Osteocyte (in vitro differentiated cells): Measurements from ENCODE around the gene GABRA5. TPM values are rescaled to one million over a fixed set of nuclear protein-coding genes. Genes with fewer than 3 reads are reported as not detected.

Source experiments
- DNase-seq: peaks from one replicate; pipeline ENCODE4 v3.0.0; 2021; ENCODE audit warnings: mixed read lengths; ENCODE audit not compliant: unreplicated experiment; ENCODE audit errors: extremely low spot score
- H3K27ac Mint-ChIP-seq: one replicate; pipeline ENCODE4 v1.8.0; 2021; ENCODE audit warnings: mild to moderate bottlenecking, mixed read lengths; ENCODE audit not compliant: unreplicated experiment
- H3K27me3 Mint-ChIP-seq: one replicate; pipeline ENCODE4 v1.8.0; 2021; ENCODE audit warnings: mixed read lengths; ENCODE audit not compliant: unreplicated experiment
- H3K36me3 Mint-ChIP-seq: one replicate; pipeline ENCODE4 v1.8.0; 2021; ENCODE audit warnings: mixed read lengths; ENCODE audit not compliant: unreplicated experiment
- H3K4me1 Mint-ChIP-seq: one replicate; pipeline ENCODE4 v1.8.0; 2021; ENCODE audit warnings: mixed read lengths; ENCODE audit not compliant: unreplicated experiment
- H3K4me3 Mint-ChIP-seq: one replicate; pipeline ENCODE4 v1.8.0; 2021; ENCODE audit warnings: mild to moderate bottlenecking, moderate library complexity, mixed read lengths; ENCODE audit not compliant: unreplicated experiment
- H3K9me3 Mint-ChIP-seq: one replicate; pipeline ENCODE4 v1.8.0; 2021; ENCODE audit warnings: mixed read lengths; ENCODE audit not compliant: unreplicated experiment
- CTCF ChIP-seq: fragments of 200-600 bp; sonication (generic); IDR thresholded peaks from 2 replicates; pipeline ENCODE4 v1.5.0; 2021; ENCODE audit warnings: antibody characterized with exemption, mild to moderate bottlenecking, moderate library complexity
- total RNA-seq: library from RNA; stranded (reverse); gene quantifications from 2 replicates; pipeline ENCODE4 v1.2.1, GENCODE V29; 2021

The GABRA5 gene
- total RNA-seq, 1 donor from 2014 or later, result not detected

DNA sequence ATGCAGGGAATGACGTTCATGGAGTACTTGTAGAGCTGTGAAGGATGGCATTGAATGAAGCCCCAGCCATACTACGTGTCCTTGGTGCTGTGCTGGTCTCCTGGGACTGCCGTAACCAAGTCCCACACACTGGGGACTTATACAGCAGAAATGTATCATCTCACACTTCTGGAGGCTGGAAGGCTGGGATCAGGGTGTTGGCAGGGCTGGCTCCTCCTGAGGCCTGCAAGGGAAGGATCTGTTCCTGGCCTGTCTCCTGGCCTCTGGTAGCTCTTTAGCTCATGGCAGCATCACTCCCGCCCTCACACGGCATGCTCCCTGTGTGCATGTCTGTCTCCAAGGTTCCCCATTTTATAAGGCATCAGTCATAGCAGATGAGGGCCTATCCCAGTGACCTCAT lies 74.6 kb downstream of the GABRA5 start:
- no peak for TF ChIP-seq CTCF
- H3K27me3 Mint-ChIP-seq, result no peaks in the 10 kb centered on the region
- no peaks in the 10 kb centered on the region for H3K4me1 Mint-ChIP-seq
- no peaks in the 10 kb centered on the region for H3K9me3 Mint-ChIP-seq
- no peak overlapping the region for H3K27ac Mint-ChIP-seq
- H3K4me3 Mint-ChIP-seq, result no peak overlapping the region
- DNase-seq, result no peak
- H3K36me3 Mint-ChIP-seq, result no peaks in the 10 kb centered on the region

- no peaks in the 10 kb centered on the region for H3K36me3 Mint-ChIP-seq
- H3K27me3 Mint-ChIP-seq, result no peaks in the 10 kb centered on the region
- H3K27ac Mint-ChIP-seq, result no peak overlapping the region
- no peaks in the 10 kb centered on the region for H3K9me3 Mint-ChIP-seq
- no peak for DNase-seq
- no peak for TF ChIP-seq CTCF
- no peak overlapping the region for H3K4me3 Mint-ChIP-seq
- H3K4me1 Mint-ChIP-seq, result no peaks in the 10 kb centered on the region
These were observed 77.0 kb downstream of the GABRA5 start for GRCh38 chr15:26943866-26944265.

DNA sequence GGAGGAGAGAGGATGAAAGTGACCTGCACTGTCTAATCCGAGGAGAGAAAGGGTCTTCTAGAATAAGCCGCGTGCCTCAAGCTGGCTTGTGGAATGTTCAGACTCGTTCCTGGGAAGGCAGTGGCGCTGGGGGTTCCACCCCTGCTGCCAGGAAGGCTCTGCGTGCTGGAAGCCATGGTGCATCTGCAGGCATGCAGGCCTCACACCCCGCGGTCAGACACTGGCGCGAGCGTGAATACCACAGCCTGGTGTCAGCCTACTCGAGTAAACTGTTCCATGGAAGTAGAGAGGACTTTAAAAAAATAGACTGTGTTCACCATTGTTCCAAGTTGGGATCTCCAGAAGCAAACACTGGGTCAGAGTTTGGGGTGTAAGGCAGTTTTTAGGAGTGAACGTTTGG lies 78.2 kb downstream of the GABRA5 start:
- Mint-ChIP-seq H3K4me1 (no peaks in the 10 kb centered on the region), H3K4me3 (no peak overlapping the region), H3K9me3 (no peaks in the 10 kb centered on the region), H3K27me3 (no peaks in the 10 kb centered on the region), H3K27ac (no peak overlapping the region), H3K36me3 (no peaks in the 10 kb centered on the region)
- no peak for DNase-seq
- TF ChIP-seq CTCF, result no peak

- H3K36me3 Mint-ChIP-seq, result no peaks in the 10 kb centered on the region
- DNase-seq, result no peak
- no peak overlapping the region for H3K27ac Mint-ChIP-seq
- H3K27me3 Mint-ChIP-seq, result peaks cover 6% of the 10 kb centered on the region
- H3K9me3 Mint-ChIP-seq, result peaks cover 17% of the 10 kb centered on the region
- no peaks in the 10 kb centered on the region for H3K4me1 Mint-ChIP-seq
- no peak for TF ChIP-seq CTCF
- no peak overlapping the region for H3K4me3 Mint-ChIP-seq
These were observed 83.1 kb downstream of the GABRA5 start for GRCh38 chr15:26950001-26950400.

GRCh38 chr15:26954403-26954802 lies 87.5 kb downstream of the GABRA5 start:
- H3K4me1 Mint-ChIP-seq, result no peaks in the 10 kb centered on the region
- peaks cover 9% of the 10 kb centered on the region for H3K27me3 Mint-ChIP-seq
- no peak for TF ChIP-seq CTCF

More at GRCh38 chr15:26954403-26954802, 87.5 kb downstream of the GABRA5 start:
- Mint-ChIP-seq H3K36me3 (no peaks in the 10 kb centered on the region), H3K4me3 (no peak overlapping the region), H3K9me3 (peaks cover 21% of the 10 kb centered on the region), H3K27ac (no peak overlapping the region)
- no peak for DNase-seq
